ENCODE data around the gene PLA2G4D. TPM values are rescaled to one million over a fixed set of nuclear protein-coding genes. Genes with fewer than 3 reads are reported as not detected.

PLA2G4D gene
- total RNA-seq, 1 donor from 2014 or later: 26.5 TPM

- Histone ChIP-seq H3K9me3 (no peaks in the 10 kb centered on the region), H3K27me3 (no peaks in the 10 kb centered on the region), H3K27ac (no peak overlapping the region), H3K36me3 (no peaks in the 10 kb centered on the region), H3K4me1 (no peaks in the 10 kb centered on the region), H3K4me3 (no peak overlapping the region)
- TF ChIP-seq POLR2A (IDR thresholded peaks at IDR 0.05) (no peak), POLR2AphosphoS5 (IDR thresholded peaks at IDR 0.05; ENCODE audit: insufficient read depth in 1 of 2, low read depth in 1 of 2) (no peak), CTCF (IDR thresholded peaks at IDR 0.05) (no peak)
- intact Hi-C loops (cut with DNase I): no loop called here
- no peak for DNase-seq (ENCODE audit: extremely low spot score in 2 of 2)
Observed at GRCh38 chr15:42077689-42078088, 16.7 kb downstream of the PLA2G4D start.

GRCh38 chr15:42073418-42073817, 20.9 kb downstream of the PLA2G4D start:
- peak in 1 of 2 donors; percentile 90 for DNase-seq (ENCODE audit: extremely low spot score in 2 of 2)
- TF ChIP-seq POLR2AphosphoS5 (IDR thresholded peaks at IDR 0.05; ENCODE audit: insufficient read depth in 1 of 2, low read depth in 1 of 2): no peak
- no peak for TF ChIP-seq POLR2A (IDR thresholded peaks at IDR 0.05)
- H3K27me3 ChIP-seq: no peaks in the 10 kb centered on the region
- no peaks in the 10 kb centered on the region for H3K36me3 ChIP-seq
- no peak overlapping the region for H3K27ac ChIP-seq
- H3K4me1 ChIP-seq: no peaks in the 10 kb centered on the region
- H3K9me3 ChIP-seq: no peaks in the 10 kb centered on the region
- no peak overlapping the region for H3K4me3 ChIP-seq
- intact Hi-C loops (cut with DNase I): no loop called here

GRCh38 chr15:42072141-42072685, 22.1 kb downstream of the PLA2G4D start:
- H3K27ac ChIP-seq: no peak overlapping the region
- no peaks in the 10 kb centered on the region for H3K9me3 ChIP-seq
- TF ChIP-seq POLR2A (IDR thresholded peaks at IDR 0.05) (no peak), CTCF (IDR thresholded peaks at IDR 0.05) (no peak), POLR2AphosphoS5 (IDR thresholded peaks at IDR 0.05; ENCODE audit: insufficient read depth in 1 of 2, low read depth in 1 of 2) (no peak)
- H3K36me3 ChIP-seq: no peaks in the 10 kb centered on the region
- no peaks in the 10 kb centered on the region for H3K4me1 ChIP-seq
- H3K4me3 ChIP-seq: no peak overlapping the region
- DNase-seq (ENCODE audit: extremely low spot score in 2 of 2): peak in 1 of 2 donors; percentile 67
- intact Hi-C loops (cut with DNase I): no loop called here
- no peaks in the 10 kb centered on the region for H3K27me3 ChIP-seq

GRCh38 chr15:42071717-42072116, 22.6 kb downstream of the PLA2G4D start:
- no peak overlapping the region for H3K27ac ChIP-seq
- peak in 1 of 2 donors; percentile 72 for DNase-seq (ENCODE audit: extremely low spot score in 2 of 2)
- no peak overlapping the region for H3K4me3 ChIP-seq
- intact Hi-C loops (cut with DNase I): no loop called here
- H3K27me3 ChIP-seq: no peaks in the 10 kb centered on the region
- H3K4me1 ChIP-seq: no peaks in the 10 kb centered on the region
- no peaks in the 10 kb centered on the region for H3K36me3 ChIP-seq
- H3K9me3 ChIP-seq: no peaks in the 10 kb centered on the region
- TF ChIP-seq POLR2AphosphoS5 (IDR thresholded peaks at IDR 0.05; ENCODE audit: insufficient read depth in 1 of 2, low read depth in 1 of 2): no peak
- no peak for TF ChIP-seq CTCF (IDR thresholded peaks at IDR 0.05)
- no peak for TF ChIP-seq POLR2A (IDR thresholded peaks at IDR 0.05)

- H3K27me3 ChIP-seq: no peaks in the 10 kb centered on the region
- DNase-seq (ENCODE audit: extremely low spot score in 2 of 2): peak in 1 of 2 donors; percentile 91
- no peak for TF ChIP-seq POLR2AphosphoS5 (IDR thresholded peaks at IDR 0.05; ENCODE audit: insufficient read depth in 1 of 2, low read depth in 1 of 2)
- TF ChIP-seq CTCF (IDR thresholded peaks at IDR 0.05): no peak
- TF ChIP-seq POLR2A (IDR thresholded peaks at IDR 0.05): no peak
- intact Hi-C loops (cut with DNase I): no loop called here
- no peak overlapping the region for H3K4me3 ChIP-seq
- H3K27ac ChIP-seq: no peak overlapping the region
- no peaks in the 10 kb centered on the region for H3K9me3 ChIP-seq
- no peaks in the 10 kb centered on the region for H3K4me1 ChIP-seq
- H3K36me3 ChIP-seq: no peaks in the 10 kb centered on the region
Observed at GRCh38 chr15:42070976-42071350, 23.4 kb downstream of the PLA2G4D start.
